Measurements from ENCODE around the gene IMPACT.

- TF ChIP-seq CEBPB (IDR thresholded peaks at IDR 0.05): no peak
- no peak for TF ChIP-seq MAX (IDR thresholded peaks at IDR 0.05)
- no peak for TF ChIP-seq EP300 (IDR thresholded peaks at IDR 0.05; ENCODE audit: borderline replicate concordance)
- no peak for TF ChIP-seq TAF1 (IDR thresholded peaks at IDR 0.05; ENCODE audit: low read depth)
Observed at GRCh38 chr18:24494586-24494985, 68.1 kb downstream of the IMPACT start.

Data from Ishikawa (cell line).